Left forelimb (tissue), 1 donor: ENCODE data around the gene TPGS1.
A peak's percentile ranks its signal among the peaks of the same experiment; 100 is the strongest.

Experiments used
- DNase-seq: peaks from one replicate; pipeline ENCODE4 v3.0.0-alpha.2; 2018; ENCODE audit warnings: low spot score

TPGS1 gene

GRCh38 chr19:496112-496665, 11.1 kb upstream of the TPGS1 start, which contains the start of gene MADCAM1:
Gene MADCAM1, plus strand, starts transcription at chr19:496486. Its CDS starts 14 bp downstream, at chr19:496500.
- DNase-seq, result no peak

- no peak for DNase-seq
Observed at GRCh38 chr19:496986-497385, 10.3 kb upstream of the TPGS1 start.

DNA sequence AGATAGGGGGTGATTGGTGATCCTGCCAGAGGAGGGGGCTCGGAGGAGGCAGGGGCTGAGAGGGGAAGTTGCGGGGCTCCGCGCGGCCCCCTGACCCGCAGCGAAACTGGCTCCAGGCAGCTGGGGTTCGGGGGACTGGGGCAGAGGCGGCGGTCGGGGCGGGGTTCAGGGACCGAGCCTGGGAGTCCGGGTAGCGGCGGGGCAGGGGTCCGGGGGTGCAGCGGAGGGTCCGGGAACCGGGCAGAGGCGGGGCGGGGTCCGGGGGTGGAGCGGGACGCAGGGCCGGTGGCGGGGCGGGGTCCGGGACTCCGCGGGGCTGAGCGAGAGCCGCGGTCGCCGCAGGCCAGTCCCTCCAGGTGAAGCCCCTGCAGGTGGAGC, 9.8 kb upstream of the TPGS1 start:
- DNase-seq, result no peak

DNA sequence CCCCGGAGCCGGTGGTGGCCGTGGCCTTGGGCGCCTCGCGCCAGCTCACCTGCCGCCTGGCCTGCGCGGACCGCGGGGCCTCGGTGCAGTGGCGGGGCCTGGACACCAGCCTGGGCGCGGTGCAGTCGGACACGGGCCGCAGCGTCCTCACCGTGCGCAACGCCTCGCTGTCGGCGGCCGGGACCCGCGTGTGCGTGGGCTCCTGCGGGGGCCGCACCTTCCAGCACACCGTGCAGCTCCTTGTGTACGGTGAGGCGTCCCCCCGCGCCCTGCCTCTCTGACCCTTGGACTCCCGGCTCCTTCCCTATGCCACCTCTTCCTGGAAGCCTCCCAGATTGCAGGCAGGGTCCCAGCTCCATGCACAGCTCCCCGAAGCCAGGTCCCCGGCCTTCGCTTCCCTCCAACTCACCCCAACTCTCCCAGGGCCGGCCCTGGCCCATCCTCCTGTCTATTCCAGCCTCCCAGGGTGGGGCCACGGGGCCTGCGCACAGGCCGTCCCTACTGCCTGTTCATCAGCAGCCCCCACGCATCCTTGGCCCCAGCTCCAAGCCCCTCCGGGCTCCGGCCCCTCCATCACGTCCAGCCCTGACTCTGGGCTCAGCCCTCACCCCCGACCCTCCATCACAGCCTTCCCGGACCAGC, 9.3 kb upstream of the TPGS1 start:
- no peak for DNase-seq

- DNase-seq, result no peak
Observed at GRCh38 chr19:498511-498891, 8.8 kb upstream of the TPGS1 start.

DNA sequence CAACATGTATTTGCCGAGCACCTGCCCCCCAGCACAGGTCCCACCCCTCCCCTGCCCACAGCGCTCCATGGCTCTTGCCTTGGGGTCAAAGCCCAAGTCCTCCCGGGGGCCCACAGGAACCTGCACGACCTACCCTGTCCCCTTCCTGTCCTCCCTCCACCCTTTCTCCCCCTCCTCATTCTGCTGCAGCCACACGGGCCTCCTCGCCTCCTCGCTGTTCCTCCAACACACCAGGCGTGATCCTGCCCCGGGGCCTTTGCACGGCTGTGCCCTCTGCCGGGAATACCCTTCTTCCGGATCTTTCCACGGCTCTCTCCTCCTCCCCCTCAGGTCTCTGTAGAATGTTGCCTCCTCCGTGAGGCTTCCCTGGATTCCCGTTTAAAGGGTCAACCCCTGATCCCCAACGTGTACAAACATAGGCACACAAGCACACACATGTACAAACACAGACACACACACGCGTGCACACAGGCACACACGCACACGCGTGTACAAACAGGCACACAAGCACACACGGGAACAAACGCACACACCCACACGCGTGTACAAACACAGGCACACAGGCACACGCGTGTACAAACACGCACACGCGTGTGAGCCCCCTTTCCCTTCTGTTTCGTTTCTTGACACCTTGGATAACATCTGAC, 8.2 kb upstream of the TPGS1 start:
- peak; percentile 47 for DNase-seq

DNA sequence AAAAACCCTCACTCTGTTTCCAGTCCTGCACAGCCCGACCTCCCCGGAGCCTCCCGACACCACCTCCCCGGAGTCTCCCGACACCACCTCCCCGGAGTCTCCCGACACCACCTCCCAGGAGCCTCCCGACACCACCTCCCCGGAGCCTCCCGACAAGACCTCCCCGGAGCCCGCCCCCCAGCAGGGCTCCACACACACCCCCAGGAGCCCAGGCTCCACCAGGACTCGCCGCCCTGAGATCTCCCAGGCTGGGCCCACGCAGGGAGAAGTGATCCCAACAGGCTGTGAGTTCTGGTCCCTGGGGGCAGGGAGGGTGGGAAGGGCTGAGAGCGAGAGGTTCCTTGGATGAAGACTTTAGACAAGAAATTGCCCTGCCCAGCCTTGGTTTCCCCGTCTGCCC, 5.7 kb upstream of the TPGS1 start:
- no peak for DNase-seq

- no peak for DNase-seq
Observed at GRCh38 chr19:504616-505015, 2.7 kb upstream of the TPGS1 start.

DNA sequence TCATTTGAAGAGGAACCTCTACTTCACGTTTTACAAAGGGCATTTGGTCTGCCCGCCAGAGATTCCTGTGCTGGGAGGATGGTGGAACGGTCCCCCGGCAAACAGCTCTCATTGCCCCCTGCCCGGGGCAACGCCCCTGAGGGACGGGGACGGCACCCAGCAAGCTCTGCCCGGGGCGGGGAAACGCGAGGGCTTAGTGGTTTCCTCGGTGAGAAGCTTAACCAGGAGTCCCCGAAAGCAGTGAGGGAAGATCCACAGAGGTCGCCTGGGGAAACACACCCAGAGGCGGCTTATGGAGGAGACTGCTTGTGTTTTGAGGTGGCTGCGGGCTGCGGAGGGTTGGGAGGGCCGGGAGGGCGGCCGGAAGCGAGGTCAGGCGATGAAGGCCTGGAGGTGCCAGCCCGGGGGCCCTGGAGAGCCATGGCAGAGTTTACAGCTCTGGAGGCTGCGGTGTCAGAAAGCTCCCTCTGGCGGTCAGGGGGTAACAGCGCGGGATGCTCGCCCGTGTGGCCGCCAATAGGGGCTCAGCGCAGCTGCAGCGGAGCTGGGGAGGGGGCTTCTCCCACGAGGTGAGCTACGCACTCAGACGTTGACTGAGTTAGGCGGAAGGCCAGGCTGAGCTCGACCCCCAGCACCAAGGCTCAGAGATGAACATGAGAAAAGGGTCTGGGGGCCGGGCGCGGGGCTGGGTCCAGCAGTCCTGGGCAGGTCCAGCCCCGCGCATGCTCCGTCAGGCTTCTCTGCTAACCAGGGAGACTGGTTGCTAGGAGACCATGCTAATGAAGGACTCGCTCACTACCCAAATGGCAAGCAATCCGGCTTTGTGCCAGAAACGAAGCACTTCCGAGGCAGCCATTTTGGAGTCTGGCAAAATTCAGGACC, 652 bp upstream of the TPGS1 start:
- peak; percentile 97 for DNase-seq

DNA sequence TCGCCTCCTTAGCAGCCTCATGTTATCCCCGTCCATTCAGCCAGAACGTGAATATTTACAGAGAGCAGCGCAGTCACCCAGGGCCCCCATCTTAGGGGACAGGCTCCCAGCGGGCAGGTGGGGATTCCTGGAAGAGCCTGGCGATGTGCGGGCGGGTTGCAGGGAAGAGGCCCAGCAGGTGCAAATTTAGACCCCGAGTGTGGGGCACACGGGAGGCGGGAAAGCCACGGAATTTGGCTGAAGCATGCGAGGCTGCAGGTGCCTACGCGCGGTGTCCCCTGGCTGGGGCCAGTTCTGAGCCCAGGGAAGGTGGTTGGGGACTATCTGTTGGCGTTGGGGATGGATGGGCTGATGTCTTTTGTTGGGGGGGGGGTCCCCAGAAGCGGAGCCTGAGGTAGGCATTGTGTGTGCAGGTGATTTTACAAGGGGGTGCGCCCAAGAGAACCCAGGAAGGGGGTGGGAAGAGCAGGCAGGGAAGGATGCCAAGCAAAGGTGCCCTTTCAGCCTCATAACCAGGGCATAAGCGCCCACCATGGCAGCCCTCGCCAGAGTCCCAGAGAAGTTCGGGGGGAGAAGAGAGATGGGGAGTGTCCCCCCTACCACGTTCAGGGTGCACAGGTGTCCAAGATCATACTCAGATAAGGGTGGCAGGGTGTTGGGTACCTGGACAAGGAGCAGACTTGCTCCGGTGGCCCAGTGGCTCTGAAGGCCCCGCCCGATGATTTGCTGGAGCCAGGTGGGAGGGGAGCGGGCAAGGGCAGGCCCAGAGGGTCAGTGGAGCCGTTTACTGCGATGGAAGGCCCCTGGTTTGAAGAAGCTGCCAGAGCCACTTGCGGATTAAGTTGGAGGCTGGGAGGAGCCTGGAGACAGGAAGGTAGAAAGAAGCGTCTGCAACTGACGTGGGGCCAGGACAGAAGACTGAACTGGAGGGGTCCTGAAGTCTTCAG, 1.2 kb downstream of the TPGS1 start:
- DNase-seq, result no peak

GRCh38 chr19:510606-511100, 3.4 kb downstream of the TPGS1 start:
- peak; percentile 82 for DNase-seq

- no peak for DNase-seq
Observed at GRCh38 chr19:511101-511851, 4.0 kb downstream of the TPGS1 start.

- no peak for DNase-seq
Observed at GRCh38 chr19:512547-513365, 5.5 kb downstream of the TPGS1 start.

DNA sequence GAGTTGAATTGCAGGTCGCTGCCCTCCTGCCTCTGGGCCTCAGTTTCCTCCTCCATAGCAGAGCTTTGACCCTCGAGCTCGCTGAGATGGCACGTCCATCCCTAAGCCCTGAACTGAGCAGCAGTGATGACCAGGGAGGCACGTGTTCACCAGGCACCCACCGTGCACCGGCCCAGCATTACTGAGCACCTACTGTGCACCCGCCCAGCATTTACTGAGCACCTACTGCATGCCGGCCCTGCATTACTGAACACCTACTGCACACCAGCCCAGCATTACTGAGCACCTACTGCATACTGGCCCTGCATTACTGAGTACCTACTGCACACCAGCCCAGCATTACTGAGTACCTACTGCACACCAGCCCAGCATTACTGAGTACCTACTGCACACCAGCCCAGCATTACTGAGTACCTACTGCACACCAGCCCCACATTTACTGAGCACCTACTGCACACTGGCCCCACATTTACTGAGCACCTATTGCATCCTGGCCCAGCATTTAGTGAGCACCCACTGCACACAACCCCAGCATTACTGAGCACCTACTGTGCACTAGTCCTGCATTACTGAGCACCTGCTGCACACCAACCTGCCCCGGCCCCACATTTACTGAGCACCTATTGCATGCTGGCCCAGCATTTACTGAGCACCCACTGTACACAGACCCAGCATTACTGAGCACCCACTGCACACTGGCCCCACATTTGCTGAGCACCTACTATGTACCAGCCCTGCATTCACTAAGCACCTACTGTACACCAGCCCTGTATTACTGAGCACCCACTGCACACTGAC, 6.3 kb downstream of the TPGS1 start:
- no peak for DNase-seq

GRCh38 chr19:514166-514663, 6.9 kb downstream of the TPGS1 start:
- DNase-seq, result no peak

- peak; percentile 90 for DNase-seq
Observed at GRCh38 chr19:517721-518597, 10.7 kb downstream of the TPGS1 start.

DNA sequence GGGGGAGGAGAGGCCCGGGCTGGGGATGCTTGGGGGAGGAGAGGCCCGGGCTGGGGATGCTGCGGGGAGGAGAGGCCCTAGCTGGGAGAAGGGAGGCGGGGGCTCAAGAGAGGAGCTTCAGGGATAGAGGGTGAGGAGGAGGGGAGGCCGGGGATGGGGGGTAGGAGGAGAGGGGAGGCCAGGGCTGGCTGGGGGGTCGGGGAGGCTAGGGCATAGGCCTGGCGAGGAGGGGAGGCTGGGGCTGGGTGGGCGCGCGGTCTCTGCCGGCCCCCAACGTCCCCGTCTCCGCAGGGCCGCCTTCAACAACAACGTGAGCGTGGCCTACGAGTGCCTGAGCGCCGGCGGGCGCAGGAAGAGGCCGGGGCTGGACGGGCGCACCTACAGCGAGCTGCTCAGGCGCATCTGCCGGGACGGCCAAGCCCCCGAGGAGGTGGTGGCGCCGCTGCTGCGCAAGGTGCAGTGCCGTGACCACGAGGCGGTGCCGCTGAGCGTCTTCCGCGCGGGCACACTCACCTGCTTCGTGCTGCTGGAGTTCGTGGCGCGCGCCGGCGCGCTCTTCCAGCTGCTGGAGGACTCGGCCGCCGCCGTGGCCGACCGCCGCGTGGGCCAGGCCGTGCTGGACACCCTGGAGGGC, 11.4 kb downstream of the TPGS1 start:
- DNase-seq, result no peak
